Nephron progenitor cell (in vitro differentiated cells): ENCODE data around the gene C1QTNF8.

Experiments used
- DNase-seq: peaks from one replicate; pipeline ENCODE4 v3.0.0; 2021
- H3K27ac Mint-ChIP-seq: 2 replicates; pipeline ENCODE4 v1.8.0; 2021; ENCODE audit warnings: mild to moderate bottlenecking, moderate library complexity, mixed read lengths
- H3K27me3 Mint-ChIP-seq: 2 replicates; pipeline ENCODE4 v1.8.0; 2021; ENCODE audit warnings: mild to moderate bottlenecking, low read depth, mixed read lengths; ENCODE audit not compliant: poor library complexity
- H3K36me3 Mint-ChIP-seq: 2 replicates; pipeline ENCODE4 v1.8.0; 2021; ENCODE audit warnings: low read depth, mixed read lengths
- H3K4me1 Mint-ChIP-seq: 2 replicates; pipeline ENCODE4 v1.8.0; 2021; ENCODE audit warnings: mixed read lengths
- H3K4me3 Mint-ChIP-seq: 2 replicates; pipeline ENCODE4 v1.8.0; 2021; ENCODE audit warnings: mild to moderate bottlenecking, moderate library complexity, mixed read lengths
- H3K9me3 Mint-ChIP-seq: 2 replicates; pipeline ENCODE4 v1.8.0; 2021; ENCODE audit warnings: mild to moderate bottlenecking, moderate library complexity, mixed read lengths
- CTCF ChIP-seq: fragments of 200-600 bp; sonication (generic); IDR thresholded peaks from 2 replicates; pipeline ENCODE4 v1.5.0; 2021; ENCODE audit warnings: antibody characterized with exemption

C1QTNF8 gene

DNA sequence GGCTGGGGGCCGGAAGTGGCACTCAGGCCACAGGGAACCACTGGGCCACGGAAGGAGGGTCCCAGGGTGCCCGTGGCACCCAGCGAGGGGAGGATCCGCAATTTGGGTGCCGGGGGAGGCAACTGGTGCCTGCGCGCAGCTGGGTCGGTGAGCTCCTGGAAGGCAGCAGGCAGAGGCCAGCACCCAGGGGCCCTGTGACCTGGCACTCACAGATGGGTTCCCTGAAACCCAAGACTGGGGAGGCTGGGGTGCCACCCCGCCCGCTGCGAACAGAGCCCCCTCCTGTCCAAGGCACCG lies 22.8 kb downstream of the C1QTNF8 start:
- Mint-ChIP-seq H3K9me3 (no peaks in the 10 kb centered on the region), H3K4me1 (peaks cover 23% of the 10 kb centered on the region), H3K27ac (no peak overlapping the region), H3K27me3 (peaks cover 39% of the 10 kb centered on the region), H3K4me3 (no peak overlapping the region), H3K36me3 (no peaks in the 10 kb centered on the region)
- TF ChIP-seq CTCF: no peak
- no peak for DNase-seq

- Mint-ChIP-seq H3K9me3 (no peaks in the 10 kb centered on the region), H3K27ac (no peak within 1 kb of the TSS), H3K27me3 (peaks cover 39% of the 10 kb centered on the region), H3K4me3 (no peak within 1 kb of the TSS), H3K36me3 (no peaks in the 10 kb centered on the region), H3K4me1 (peaks cover 25% of the 10 kb centered on the region)
- TF ChIP-seq CTCF: no peak
- DNase-seq: no peak
Measured at GRCh38 chr16:1072526-1073261, 23.4 kb downstream of the C1QTNF8 start, which contains the start of gene SSTR5. TSS of gene SSTR5 (plus strand) at chr16:1072747. CDS start at chr16:1078869, 6,122 bp downstream.

DNA sequence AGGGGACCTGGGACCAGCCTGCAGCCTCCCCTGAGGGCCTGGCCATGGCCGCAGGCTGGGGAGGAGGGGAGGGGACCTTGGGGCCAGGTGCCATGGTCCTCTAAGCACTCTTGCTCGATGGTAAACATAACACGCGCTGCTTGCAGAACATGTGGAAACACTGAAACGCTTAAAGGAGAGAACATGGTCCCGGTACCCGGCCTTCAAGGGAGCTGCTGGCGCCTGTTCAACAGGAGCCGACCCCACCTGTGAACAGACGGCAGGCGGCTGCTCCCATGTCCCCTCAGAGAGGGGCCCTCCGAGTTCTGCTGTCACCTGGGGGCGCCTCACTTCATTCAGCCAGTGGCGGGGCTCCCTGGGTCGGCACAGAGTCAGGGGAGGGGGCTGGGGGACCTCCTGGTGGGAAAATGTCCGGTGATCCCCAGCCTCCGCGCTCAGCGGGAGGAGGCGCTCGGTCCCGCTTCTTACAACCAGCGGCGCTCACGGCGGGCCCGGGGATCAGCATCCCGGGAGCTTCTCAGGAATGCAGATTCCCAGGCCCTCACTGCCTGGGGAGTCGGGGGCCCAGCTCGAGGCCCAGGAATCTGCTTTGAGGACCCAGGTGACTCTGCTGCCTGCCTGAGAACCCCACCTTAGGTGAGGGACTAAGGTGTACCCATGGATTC lies 24.4 kb downstream of the C1QTNF8 start:
- Mint-ChIP-seq H3K4me1 (peaks cover 24% of the 10 kb centered on the region), H3K27ac (no peak overlapping the region), H3K36me3 (no peaks in the 10 kb centered on the region), H3K9me3 (no peaks in the 10 kb centered on the region), H3K4me3 (no peak overlapping the region), H3K27me3 (peaks cover 39% of the 10 kb centered on the region)
- no peak for TF ChIP-seq CTCF
- no peak for DNase-seq

- H3K9me3 Mint-ChIP-seq: no peaks in the 10 kb centered on the region
- H3K4me1 Mint-ChIP-seq: peaks cover 20% of the 10 kb centered on the region
- H3K27me3 Mint-ChIP-seq: peaks cover 35% of the 10 kb centered on the region
- TF ChIP-seq CTCF: no peak
- H3K4me3 Mint-ChIP-seq: no peak overlapping the region
- H3K27ac Mint-ChIP-seq: no peak overlapping the region
- H3K36me3 Mint-ChIP-seq: no peaks in the 10 kb centered on the region
- DNase-seq: no peak
Measured at GRCh38 chr16:1070864-1071408, 25.1 kb downstream of the C1QTNF8 start.

DNA sequence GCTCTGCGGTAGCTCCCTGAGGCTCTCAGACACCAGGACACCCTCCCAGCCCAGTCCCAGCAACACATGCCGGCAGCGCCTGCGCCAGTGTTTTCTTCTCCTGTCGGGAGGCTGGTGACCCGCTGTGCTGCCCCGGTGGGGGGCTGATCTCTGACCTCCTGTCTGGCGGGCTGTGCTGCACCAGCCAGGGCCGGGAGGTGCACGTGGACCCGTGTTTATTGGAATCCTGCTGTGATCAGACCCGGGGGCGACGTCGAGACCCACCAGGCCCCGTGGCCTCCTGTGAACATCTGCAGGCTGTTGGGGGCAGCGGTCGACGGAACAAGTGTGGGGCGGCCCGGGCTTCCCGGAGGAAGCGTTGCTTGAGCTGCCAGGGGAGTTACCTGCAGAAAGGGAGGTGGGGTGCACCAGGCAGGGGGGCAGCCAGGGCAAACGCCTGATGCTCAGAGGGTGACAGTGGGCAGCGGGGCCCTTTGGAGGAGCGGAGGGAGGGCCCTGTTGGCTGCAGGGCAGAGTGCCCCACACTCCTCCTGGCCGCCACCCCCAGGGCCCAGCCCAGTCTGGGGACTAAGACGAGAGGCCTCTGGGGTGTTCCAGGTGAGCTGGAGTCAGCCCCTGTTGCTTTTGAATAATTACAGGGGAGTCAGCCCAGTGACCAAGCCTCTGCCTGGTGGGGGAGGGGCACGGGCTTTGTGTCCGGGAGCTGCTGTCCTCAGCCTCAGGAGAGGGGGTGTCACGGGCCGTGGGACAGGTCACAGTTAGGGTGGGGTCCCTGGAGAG lies 25.8 kb downstream of the C1QTNF8 start:
- DNase-seq: no peak
- Mint-ChIP-seq H3K36me3 (no peaks in the 10 kb centered on the region), H3K27ac (no peak overlapping the region), H3K27me3 (peaks cover 39% of the 10 kb centered on the region), H3K4me1 (peaks cover 21% of the 10 kb centered on the region), H3K9me3 (no peaks in the 10 kb centered on the region), H3K4me3 (peak overlapping the region; percentile 34)
- no peak for TF ChIP-seq CTCF
